Stimulated activated CD8-positive, alpha-beta memory T cell treated with anti-CD3 and anti-CD28 coated beads, Interleukin-12 subunit alpha, Interleukin-12 subunit beta, amount 100 ng/mL, for 1 hour (primary cell): Measurements from ENCODE around the gene NRG2.

Source experiments
- DNase-seq: peaks from one replicate; pipeline ENCODE4 v3.0.0-alpha.2; 2020; ENCODE audit warnings: low read depth

The NRG2 gene

GRCh38 chr5:139942243-139942642 is 100.9 kb downstream of the NRG2 start:
- no peak for DNase-seq

DNA sequence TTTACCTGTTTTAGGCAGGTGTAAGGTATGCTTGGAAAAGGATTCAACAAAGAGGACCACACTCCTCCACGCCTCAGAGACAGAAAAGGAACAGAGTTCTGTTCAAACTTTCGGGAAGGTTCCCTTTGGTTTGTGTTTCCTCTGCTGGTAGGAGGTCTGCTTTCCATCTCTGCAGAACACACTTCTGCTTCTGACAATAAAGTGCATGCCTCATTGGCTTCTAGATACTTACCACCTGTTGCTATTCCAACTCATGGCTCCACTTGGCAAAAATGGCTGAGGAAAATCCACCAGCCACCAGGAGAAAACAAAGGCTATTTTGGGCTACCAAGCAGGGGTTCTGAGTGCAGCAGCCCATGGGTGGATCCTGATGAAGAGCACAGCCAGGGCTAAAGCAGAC is 112.7 kb downstream of the NRG2 start:
- DNase-seq: no peak

DNA sequence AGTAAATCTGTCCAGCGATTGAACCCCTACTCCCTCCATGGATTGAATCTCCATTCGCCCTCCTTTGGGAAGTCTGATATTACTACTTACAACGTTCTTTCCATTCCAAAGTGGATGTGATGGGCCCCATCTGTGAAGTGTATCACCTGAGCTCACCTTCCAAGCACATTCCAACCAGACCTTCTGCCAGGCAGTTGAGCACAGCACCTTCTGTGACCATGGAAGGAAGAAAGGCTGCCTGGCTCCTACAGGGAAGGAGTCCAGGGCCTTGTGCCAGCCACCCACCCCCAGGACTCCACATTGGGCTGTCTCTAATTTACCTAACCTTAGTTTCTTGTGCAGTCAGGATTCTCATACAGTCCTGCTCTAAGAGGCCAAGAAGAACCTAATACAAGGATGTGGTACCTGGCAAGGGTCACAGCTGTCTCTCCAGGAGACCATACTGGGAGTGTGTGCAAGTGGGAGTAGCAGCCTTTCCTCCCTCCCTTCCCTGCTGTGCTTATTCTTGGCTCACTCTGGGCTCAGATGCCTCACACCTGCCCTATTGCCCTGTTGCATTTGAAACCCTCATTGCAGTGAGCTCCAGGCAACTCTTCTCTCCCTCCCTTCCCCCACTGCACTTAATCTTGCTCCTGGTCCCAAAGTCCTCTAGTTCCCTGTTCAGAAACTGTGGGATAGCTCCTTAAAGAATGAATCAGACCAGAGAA is 116.1 kb downstream of the NRG2 start:
- DNase-seq: no peak

DNA sequence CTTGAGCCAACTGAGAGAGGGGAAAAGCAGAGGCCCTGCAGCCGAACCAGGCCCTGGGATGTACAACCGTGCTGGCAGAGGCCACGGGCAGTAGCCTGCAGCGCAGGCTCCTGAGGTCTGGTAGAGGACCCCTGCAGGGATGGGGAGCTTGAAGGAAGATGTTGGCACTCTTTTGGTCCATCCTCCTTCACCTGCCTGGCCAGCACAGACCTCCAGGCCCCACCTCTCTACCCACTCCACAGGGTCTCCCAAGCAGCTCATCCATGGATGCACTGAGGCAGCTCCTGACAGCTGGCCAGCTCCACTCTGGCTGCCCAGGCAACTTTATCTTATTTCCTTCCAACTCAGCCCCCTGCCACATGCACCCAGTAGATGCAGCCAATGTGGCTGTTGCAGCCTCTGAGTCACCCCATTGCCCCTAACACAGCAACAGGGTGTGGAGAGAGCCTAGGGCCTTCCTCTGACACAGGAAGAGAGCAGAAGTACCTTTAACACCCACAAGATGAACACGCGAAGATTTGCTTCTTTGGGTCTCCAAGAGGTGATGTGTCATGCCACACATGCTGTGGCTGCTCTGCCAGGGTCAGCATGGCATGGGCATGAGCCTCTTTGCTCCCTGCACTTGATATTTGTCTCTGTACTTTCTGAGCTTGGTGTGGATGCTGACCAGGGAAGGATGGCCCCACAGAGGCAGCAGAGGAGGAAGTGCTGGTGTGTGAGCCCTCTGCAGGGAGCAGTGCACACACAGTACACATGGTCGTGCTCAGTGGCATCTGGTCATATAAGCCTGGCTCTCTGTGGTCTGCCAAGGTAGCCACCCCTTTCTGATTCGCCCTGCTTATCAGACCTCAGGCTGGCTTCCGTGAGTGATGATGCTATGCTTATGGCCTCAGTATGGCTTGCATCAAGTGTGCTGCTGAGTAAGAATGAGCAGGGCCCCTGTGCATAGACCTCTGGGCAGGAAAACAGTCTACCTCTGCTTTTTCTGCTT is 117.2 kb downstream of the NRG2 start:
- DNase-seq: peak; percentile 7

DNA sequence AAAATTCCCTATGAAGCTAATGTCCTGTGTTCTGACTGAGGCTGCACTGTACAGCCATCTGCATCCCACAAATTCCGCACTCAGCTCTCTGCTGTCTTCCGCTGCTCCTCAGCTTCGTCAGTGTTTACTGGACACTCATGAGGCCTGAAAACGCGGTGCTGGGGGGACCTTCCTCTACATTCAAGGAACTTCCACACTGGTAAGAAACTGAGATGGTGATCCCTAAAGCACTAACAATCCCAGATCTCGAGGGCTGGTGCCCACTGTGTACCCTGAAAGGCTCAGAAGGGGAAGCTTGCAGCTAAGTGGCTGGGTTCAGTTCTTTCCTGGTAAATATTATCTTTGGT is 117.9 kb downstream of the NRG2 start:
- no peak for DNase-seq

GRCh38 chr5:139924294-139925215 is 118.5 kb downstream of the NRG2 start:
- no peak for DNase-seq

DNA sequence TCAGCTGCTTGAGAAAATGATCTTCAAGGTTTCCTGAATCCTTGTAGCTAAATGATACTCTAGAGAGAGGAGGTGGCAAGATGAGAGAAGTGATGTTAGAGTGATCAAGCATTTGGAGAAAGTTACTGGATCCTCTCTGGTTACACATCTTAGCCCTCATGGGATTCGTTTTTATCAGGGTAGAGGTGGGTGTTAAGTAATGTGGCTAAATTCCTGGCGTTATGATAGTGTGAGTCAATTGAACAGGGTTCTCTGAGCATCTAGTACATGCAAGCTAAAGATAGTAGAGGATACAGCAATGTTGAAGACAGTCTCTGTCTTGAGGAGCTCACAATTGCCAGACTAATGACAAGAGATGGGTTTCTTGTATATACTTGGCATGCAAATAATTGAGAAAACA is 123.8 kb downstream of the NRG2 start:
- no peak for DNase-seq

GRCh38 chr5:139915834-139916233 is 127.3 kb downstream of the NRG2 start:
- DNase-seq: no peak

- no peak for DNase-seq
Measured at GRCh38 chr5:139915266-139915665, 127.8 kb downstream of the NRG2 start.

GRCh38 chr5:139914218-139914807 is 128.8 kb downstream of the NRG2 start:
- no peak for DNase-seq

- DNase-seq: no peak
Measured at GRCh38 chr5:139912804-139913203, 130.3 kb downstream of the NRG2 start.

DNA sequence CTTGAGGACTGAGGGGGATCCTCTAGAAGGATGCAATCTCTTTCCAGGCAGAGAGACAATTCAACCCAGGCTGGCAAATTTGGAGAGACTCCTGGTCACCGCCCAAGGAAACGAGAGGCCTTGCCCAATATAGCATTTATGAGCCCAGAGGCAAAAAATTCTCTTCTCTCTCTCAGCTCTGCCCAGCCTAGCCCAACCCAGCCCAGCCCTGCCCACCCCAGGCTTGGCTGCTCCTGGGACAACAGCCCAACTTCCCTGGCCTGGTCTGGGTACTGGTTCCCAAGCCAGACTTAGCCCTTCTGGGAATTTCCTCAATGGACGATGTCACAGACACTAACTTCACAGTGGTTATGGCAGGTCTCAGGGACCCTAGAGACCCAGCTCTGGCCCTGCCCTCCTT is 130.9 kb downstream of the NRG2 start:
- DNase-seq: no peak

DNA sequence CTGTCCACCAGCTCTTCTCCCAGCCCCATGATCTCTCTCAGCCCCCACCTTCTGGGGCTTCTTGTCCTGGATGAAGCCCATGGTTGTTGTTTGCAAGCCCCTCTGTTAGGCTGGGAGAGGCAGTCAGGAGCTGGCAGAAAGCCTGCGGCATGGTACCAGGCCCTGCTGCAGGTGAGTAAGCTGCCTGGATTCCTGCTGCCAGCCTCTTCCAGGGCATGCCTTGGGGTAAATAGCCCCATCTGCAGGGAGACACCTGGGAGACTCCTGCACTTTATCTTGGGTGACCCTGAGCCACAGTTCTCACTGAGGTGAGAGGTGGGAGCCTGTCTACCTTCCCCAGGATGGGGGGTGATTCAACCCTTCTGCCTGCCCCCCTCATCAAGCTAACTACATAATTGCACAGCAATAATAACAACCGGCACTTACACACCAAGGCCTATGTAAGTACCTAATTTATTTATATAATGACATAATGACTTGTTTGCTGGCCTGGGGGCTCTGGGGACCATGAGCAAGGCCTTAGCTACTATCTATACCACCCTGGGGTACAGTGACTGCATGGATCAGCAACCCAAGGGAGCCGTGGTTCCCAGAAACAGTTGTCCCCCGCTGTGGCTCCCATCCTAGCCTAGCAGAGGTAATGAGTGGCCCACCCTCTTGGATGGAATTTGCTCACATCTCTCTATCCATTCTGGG is 131.5 kb downstream of the NRG2 start:
- DNase-seq: no peak

GRCh38 chr5:139910901-139911300 is 132.2 kb downstream of the NRG2 start:
- no peak for DNase-seq

- DNase-seq: no peak
Measured at GRCh38 chr5:139910036-139910435, 133.1 kb downstream of the NRG2 start.

DNA sequence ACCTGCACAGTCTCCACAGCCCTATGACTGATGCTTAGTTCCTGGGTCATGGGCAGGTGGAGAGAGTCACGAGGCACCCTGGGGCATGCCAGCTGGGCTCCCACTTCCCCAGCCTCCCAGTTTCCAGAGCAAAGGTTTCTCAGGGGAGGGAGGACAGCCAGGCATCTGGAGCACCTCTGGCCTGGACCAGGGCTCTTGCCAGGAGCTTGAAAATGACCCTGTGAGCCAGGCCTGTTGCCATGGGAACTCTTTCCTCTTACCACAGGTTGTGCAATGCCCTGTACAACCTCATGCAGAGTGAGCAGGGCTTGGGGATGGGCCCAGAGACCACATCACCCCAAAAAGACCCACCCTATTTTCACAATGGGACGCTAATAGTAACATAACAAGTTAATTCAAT is 134.3 kb downstream of the NRG2 start:
- no peak for DNase-seq

- no peak for DNase-seq
Measured at GRCh38 chr5:139906661-139907060, 136.4 kb downstream of the NRG2 start.

- DNase-seq: no peak
Measured at GRCh38 chr5:139904816-139905661, 138.1 kb downstream of the NRG2 start.

- no peak for DNase-seq
Measured at GRCh38 chr5:139904566-139904815, 138.6 kb downstream of the NRG2 start.

DNA sequence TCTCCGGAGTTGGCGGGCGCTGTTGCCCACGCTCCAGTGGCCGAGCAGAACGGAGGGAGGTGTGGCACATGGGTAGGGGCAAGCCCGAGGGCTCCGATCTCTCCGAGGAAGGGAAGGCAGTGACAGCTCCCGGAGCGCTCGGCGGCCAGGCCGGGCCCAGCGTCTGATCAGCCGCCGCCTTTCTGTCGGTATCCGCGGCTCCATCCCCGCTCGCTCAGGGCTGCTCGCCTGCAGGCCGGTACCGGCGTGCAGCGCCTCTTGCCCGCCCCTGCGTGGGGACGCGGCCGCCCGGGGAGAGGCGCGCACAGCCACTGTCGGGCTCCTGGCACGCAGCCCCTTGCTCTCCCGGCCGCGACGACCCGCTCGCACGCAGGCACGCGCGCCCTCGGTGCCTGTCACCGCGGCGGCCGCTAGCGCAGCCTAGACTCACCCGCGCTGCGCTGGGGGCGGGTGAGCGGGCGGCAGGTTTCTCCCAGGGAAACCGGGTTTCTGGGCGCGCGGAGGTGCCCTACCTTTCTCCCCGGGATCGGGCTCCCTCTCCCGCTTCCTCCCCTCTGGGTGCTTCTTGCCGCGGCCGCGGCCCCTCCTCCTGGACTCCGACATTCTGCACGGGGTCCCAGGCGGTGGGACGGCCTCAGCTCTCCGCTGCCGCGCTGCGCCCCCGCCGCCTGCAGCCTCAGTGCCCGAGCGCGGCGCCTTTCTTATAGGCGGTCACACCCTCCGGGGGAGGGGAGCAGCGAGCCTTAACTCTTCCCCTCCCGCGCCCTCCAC is 139.1 kb downstream of the NRG2 start:
- DNase-seq: no peak
